ENCODE results near the gene DMWD.

DMWD gene

GRCh38 chr19:45745606-45746005, 47.0 kb downstream of the DMWD start:
- no peak for DNase-seq (ENCODE audit: low read depth)

GRCh38 chr19:45742969-45743368, 49.7 kb downstream of the DMWD start:
- DNase-seq (ENCODE audit: low read depth), result no peak

- no peak for DNase-seq (ENCODE audit: low read depth)
Observed at GRCh38 chr19:45739498-45740439, 52.9 kb downstream of the DMWD start.

GRCh38 chr19:45733160-45733810, 59.4 kb downstream of the DMWD start, which contains the start of gene MEIOSIN:
MEIOSIN (plus strand) TSS chr19:45733439; CDS start chr19:45735377, 1,938 bp downstream.
- no peak for DNase-seq (ENCODE audit: low read depth)

Measured in EH (cell line).